ENCODE results near the gene CADM2. TPM values are rescaled to one million over a fixed set of nuclear protein-coding genes. Genes with fewer than 3 reads are reported as not detected.

CADM2 gene
- total and polyA plus RNA-seq, 5 experiments from 2014 or later, result 0.12 to 0.96 (median 0.55) TPM; not detected in 2

DNA sequence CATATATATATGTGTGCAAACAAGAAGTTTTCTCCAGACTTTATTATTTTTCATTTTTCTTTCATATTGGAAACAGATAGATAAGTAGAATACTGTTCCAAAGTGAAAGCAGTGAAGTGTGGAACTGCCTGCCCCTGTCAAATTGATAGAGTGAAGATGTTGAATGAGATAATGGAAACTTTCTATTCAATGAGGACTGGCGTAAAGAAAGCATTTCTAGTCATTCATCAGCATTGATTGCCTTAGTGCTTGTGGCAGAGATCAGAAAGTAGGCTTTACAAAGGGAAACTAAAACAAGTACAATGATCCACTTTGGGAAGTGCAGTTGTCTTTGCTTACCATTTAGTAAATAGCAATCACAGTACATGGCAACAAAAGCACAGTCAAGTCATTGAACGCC, 300.0 kb downstream of the CADM2 start:
- Mint-ChIP-seq H3K9me3 (peaks cover 0 to 14% (median 6%) of the 10 kb centered on the region in 9 donors), H3K27ac (no peak overlapping the region), H3K36me3 (no peaks in the 10 kb centered on the region), H3K27me3 (no peaks in the 10 kb centered on the region), H3K4me3 (no peak overlapping the region), H3K4me1 (no peaks in the 10 kb centered on the region)
- DNase-seq (no peak), ATAC-seq (no peak)
- POLR2A ChIA-PET, result no interaction called here

DNA sequence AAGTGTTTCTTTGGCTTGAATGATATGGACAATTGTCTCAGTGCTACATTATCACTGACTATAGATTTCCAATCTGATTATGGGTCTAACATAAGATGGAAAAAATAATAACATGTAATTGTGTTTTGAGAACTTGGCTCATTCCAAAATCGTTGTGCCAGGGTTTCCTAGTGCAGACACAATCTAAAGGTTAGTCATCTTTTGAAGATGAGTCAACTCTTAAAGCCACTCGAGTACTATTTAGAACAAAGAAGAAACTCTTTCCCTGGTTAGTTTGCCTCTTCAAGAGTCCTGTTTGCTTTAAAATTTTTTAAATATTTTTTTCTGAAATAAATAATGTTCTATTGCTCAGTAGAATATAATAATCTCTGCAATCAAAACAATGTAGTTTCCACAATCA, 301.0 kb downstream of the CADM2 start:
- ATAC-seq (no peak), DNase-seq (no peak)
- POLR2A ChIA-PET, result no interaction called here
- Mint-ChIP-seq H3K9me3 (peaks cover 0 to 14% (median 6%) of the 10 kb centered on the region in 9 donors), H3K4me3 (no peak overlapping the region), H3K27me3 (no peaks in the 10 kb centered on the region), H3K4me1 (no peaks in the 10 kb centered on the region), H3K36me3 (no peaks in the 10 kb centered on the region), H3K27ac (no peak overlapping the region)

DNA sequence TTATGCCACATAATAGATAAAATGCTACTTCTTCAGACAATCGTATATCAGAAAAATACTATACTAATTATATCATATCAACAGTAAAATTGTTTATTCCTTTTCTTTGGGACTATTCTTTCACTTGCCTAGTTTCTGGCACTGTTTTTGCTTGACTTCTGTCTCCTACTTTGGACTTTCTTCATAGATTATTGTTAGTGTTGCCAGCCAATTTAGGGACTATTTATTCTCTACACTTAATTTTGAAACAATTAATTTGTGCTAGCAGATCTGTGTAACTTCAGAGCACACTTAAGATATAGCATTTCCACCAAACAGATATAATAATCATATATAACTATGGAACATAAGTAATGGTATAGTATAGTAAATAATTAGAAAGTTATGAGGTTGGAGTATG, 305.6 kb downstream of the CADM2 start:
- no peak overlapping the region for H3K27ac Mint-ChIP-seq
- no peak for ATAC-seq

GRCh38 chr3:85270488-85270887, 311.7 kb downstream of the CADM2 start:
- ATAC-seq (no peak), DNase-seq (no peak)
- H3K9me3 Mint-ChIP-seq, result peaks cover 0 to 9% (median 2%) of the 10 kb centered on the region in 9 donors
- no peak overlapping the region for H3K4me3 Mint-ChIP-seq
- no peak overlapping the region for H3K27ac Mint-ChIP-seq
- H3K36me3 Mint-ChIP-seq, result no peaks in the 10 kb centered on the region
- POLR2A ChIA-PET, result no interaction called here
- H3K27me3 Mint-ChIP-seq, result no peaks in the 10 kb centered on the region
- H3K4me1 Mint-ChIP-seq, result no peaks in the 10 kb centered on the region

More for the DNA sequence above, 305.6 kb downstream of the CADM2 start:
- Mint-ChIP-seq H3K9me3 (peaks cover 0 to 9% (median 3%) of the 10 kb centered on the region in 9 donors), H3K4me3 (no peak overlapping the region), H3K36me3 (no peaks in the 10 kb centered on the region), H3K4me1 (no peaks in the 10 kb centered on the region), H3K27me3 (no peaks in the 10 kb centered on the region)
- POLR2A ChIA-PET, result no interaction called here
- no peak for DNase-seq

DNA sequence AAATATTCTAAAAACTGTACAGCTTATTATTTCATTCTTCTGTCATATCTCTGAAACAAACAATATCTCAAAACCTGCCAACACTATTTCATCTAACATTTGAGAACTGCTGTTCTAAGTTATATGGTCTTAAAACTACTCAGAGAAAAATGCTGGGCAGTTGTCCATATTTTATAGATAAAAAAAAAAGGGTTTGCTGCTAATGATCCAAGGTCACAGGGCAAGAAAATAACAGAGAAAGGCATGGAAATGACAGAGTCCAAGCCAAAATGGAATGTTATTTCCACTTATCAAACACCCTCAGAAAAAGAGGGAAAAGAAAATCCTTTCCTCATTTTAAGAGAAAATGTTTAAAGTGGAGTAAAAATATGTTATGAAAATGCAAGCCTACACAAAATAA, 313.1 kb downstream of the CADM2 start:
- no peaks in the 10 kb centered on the region for H3K27me3 Mint-ChIP-seq
- POLR2A ChIA-PET, result no interaction called here
- H3K4me3 Mint-ChIP-seq, result no peak overlapping the region
- H3K27ac Mint-ChIP-seq, result no peak overlapping the region
- no peak for ATAC-seq
- no peaks in the 10 kb centered on the region for H3K4me1 Mint-ChIP-seq
- peaks cover 0 to 7% (median 0%) of the 10 kb centered on the region in 9 donors for H3K9me3 Mint-ChIP-seq
- DNase-seq, result no peak
- H3K36me3 Mint-ChIP-seq, result no peaks in the 10 kb centered on the region

DNA sequence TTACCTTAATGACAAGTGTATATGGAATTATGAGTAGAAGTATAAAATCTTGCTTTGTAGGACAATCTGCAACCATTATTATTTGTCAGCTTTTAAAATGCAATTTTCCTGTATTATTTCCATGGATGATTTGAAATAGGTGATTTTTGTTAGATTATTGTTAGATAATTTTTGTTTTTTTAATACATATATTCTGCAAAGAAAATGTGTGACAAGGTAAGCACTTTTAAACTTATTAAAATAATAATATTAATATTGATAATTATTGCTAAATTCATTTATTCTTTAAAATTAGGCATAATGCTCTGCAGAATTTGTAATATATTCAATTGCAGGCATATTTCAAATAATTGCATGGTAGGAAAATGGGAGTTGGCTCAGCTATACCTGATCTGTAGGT, 329.5 kb downstream of the CADM2 start:
- H3K9me3 Mint-ChIP-seq, result peaks cover 0 to 22% (median 0%) of the 10 kb centered on the region in 9 donors
- ATAC-seq, result no peak
- H3K27ac Mint-ChIP-seq, result no peak overlapping the region
- no peak overlapping the region for H3K4me3 Mint-ChIP-seq
- no peaks in the 10 kb centered on the region for H3K4me1 Mint-ChIP-seq
- POLR2A ChIA-PET, result no interaction called here
- no peaks in the 10 kb centered on the region for H3K36me3 Mint-ChIP-seq
- no peaks in the 10 kb centered on the region for H3K27me3 Mint-ChIP-seq
- no peak for DNase-seq

GRCh38 chr3:85297291-85297690, 338.5 kb downstream of the CADM2 start:
- no peaks in the 10 kb centered on the region for H3K4me1 Mint-ChIP-seq
- H3K36me3 Mint-ChIP-seq, result no peaks in the 10 kb centered on the region
- POLR2A ChIA-PET, result no interaction called here
- no peak overlapping the region for H3K4me3 Mint-ChIP-seq
- DNase-seq (no peak), ATAC-seq (no peak)
- H3K27me3 Mint-ChIP-seq, result no peaks in the 10 kb centered on the region
- no peak overlapping the region for H3K27ac Mint-ChIP-seq
- H3K9me3 Mint-ChIP-seq, result peaks cover 0 to 16% (median 3%) of the 10 kb centered on the region in 9 donors

DNA sequence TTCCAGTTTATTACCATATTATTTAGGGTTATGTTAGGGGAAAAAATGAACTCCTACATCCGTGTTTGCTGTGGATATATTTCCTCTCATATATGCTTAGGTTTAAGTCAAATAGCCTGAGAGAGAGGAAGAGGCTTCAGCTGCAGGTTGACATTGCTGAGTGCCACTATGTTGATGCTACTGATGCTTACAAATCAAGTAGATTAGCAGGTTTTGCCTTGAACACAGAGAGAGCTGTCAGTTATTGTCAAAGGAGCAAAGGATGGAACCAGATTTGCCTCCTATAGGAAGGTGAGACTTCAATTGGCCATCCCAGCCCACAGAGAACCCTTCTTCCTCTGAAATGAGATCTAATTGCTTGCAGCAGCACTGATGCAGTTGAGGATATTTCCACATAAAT, 339.2 kb downstream of the CADM2 start:
- peaks cover 0 to 16% (median under 1%) of the 10 kb centered on the region in 9 donors for H3K9me3 Mint-ChIP-seq
- H3K36me3 Mint-ChIP-seq, result no peaks in the 10 kb centered on the region
- ATAC-seq, result no peak
- H3K27ac Mint-ChIP-seq, result no peak overlapping the region
- POLR2A ChIA-PET, result no interaction called here
- no peak for DNase-seq
- H3K27me3 Mint-ChIP-seq, result no peaks in the 10 kb centered on the region
- no peak overlapping the region for H3K4me3 Mint-ChIP-seq
- H3K4me1 Mint-ChIP-seq, result no peaks in the 10 kb centered on the region

- H3K27me3 Mint-ChIP-seq, result no peaks in the 10 kb centered on the region
- POLR2A ChIA-PET, result no interaction called here
- no peak overlapping the region for H3K4me3 Mint-ChIP-seq
- peaks cover 0 to 3% (median 0%) of the 10 kb centered on the region in 9 donors for H3K9me3 Mint-ChIP-seq
- ATAC-seq, result no peak
- H3K27ac Mint-ChIP-seq, result no peak overlapping the region
- no peaks in the 10 kb centered on the region for H3K36me3 Mint-ChIP-seq
- no peak for DNase-seq
- H3K4me1 Mint-ChIP-seq, result no peaks in the 10 kb centered on the region
Measured at GRCh38 chr3:85303156-85303555, 344.4 kb downstream of the CADM2 start.

DNA sequence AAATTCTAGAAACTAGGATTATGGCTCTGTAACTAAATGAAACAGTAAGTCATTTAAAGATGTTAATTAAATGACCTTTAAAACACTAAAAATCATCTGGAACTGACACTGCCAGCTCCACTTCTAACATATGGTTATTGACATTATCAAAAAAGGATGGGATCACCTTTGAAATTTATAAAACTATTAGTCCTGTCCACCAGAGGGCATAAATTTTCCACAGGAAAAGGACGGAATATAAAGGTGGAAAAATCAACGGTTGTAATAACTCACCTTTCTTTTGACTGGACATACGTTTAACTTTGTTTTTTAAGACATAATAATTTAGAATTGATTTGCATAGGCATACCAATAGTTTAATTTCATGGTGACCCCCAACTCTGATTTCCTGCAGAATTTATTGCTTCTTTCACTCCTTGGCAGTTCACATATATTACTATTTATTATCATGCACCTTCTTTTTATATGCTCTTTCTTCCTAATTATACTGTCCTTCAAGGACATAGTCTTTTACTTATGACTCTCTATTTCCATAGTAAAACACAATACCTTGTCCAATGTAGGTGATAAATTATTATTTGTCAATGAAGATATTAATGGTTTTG, 345.7 kb downstream of the CADM2 start:
- no peaks in the 10 kb centered on the region for H3K4me1 Mint-ChIP-seq
- no peak overlapping the region for H3K4me3 Mint-ChIP-seq
- no peaks in the 10 kb centered on the region for H3K27me3 Mint-ChIP-seq
- no peaks in the 10 kb centered on the region for H3K36me3 Mint-ChIP-seq
- DNase-seq (no peak), ATAC-seq (no peak)
- H3K27ac Mint-ChIP-seq, result no peak overlapping the region
- H3K9me3 Mint-ChIP-seq, result peaks cover 0 to 5% (median 0%) of the 10 kb centered on the region in 9 donors
- POLR2A ChIA-PET, result no interaction called here

DNA sequence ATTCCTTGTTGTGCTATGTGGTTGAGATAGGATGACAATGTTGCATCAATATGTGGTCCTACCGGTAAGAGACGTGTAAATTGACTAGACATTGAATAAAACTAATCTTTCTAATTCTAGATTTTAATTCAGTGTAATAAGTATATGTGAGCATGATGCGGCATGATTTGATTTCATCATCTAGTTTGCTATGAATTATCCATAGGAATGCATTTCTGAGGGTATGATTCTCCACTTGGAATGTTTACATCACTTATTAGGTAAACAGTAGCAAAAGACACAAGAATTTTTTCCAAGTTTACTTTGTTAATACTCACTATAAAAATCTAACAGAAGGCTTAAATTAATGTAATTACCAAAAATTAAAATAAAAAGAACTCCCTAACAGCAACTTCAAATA, 353.5 kb downstream of the CADM2 start:
- DNase-seq (no peak), ATAC-seq (no peak)
- Mint-ChIP-seq H3K27ac (no peak overlapping the region), H3K4me1 (no peaks in the 10 kb centered on the region), H3K9me3 (peaks cover 0 to 6% (median 0%) of the 10 kb centered on the region in 9 donors), H3K27me3 (no peaks in the 10 kb centered on the region), H3K4me3 (no peak overlapping the region), H3K36me3 (no peaks in the 10 kb centered on the region)
- POLR2A ChIA-PET, result no interaction called here

- DNase-seq, result no peak
- no peaks in the 10 kb centered on the region for H3K4me1 Mint-ChIP-seq
- H3K27me3 Mint-ChIP-seq, result no peaks in the 10 kb centered on the region
- H3K36me3 Mint-ChIP-seq, result no peaks in the 10 kb centered on the region
- peaks cover 0 to 7% (median 1%) of the 10 kb centered on the region in 9 donors for H3K9me3 Mint-ChIP-seq
- no peak overlapping the region for H3K4me3 Mint-ChIP-seq
- POLR2A ChIA-PET, result no interaction called here
- no peak for ATAC-seq
- no peak overlapping the region for H3K27ac Mint-ChIP-seq
Measured at GRCh38 chr3:85313380-85313779, 354.6 kb downstream of the CADM2 start.

DNA sequence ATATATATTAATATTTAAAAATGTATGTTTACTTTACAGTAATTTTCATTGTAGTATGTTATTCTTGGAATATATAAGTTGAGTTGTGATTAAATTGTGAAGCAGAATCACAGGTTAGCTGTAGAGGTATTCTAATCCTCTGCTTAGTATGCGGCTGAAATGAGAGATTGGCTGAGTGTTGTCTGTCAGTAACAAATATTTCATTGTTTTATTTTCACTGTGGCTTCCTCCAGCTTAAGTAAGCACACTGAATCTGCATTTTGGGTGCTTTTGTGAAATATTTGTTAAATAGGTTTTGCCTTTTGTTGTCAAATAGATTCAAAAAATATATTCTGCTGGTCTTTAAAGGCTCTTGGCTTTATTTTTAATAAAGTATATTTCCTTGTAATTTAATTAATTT, 357.5 kb downstream of the CADM2 start:
- Mint-ChIP-seq H3K27ac (no peak overlapping the region), H3K36me3 (no peaks in the 10 kb centered on the region), H3K4me1 (no peaks in the 10 kb centered on the region), H3K9me3 (peaks cover 0 to 7% (median 1%) of the 10 kb centered on the region in 9 donors), H3K4me3 (no peak overlapping the region), H3K27me3 (no peaks in the 10 kb centered on the region)
- DNase-seq (no peak), ATAC-seq (no peak)
- POLR2A ChIA-PET, result no interaction called here

DNA sequence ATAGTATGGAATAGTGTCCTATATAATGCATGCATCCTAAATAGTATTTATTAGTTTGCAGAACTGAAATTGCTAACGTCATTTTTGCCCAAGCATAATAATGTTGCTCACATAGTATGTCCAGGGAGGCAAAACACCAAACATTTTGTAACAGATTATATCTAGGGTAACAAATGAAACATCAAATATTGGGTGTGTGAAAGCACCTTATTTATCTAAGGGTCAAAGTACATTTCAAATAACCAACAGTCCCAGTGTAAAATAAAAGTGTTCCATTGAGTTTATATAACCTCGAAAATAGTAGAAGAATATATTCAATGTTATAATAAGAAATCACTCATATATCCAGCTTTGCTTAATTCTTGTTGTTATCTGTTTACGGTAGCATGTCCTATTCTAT, 363.1 kb downstream of the CADM2 start:
- Mint-ChIP-seq H3K27me3 (no peaks in the 10 kb centered on the region), H3K36me3 (no peaks in the 10 kb centered on the region), H3K4me3 (no peak overlapping the region), H3K4me1 (no peaks in the 10 kb centered on the region), H3K27ac (no peak overlapping the region), H3K9me3 (peaks cover 0 to 10% (median 2%) of the 10 kb centered on the region in 9 donors)
- DNase-seq (no peak), ATAC-seq (no peak)
- POLR2A ChIA-PET, result no interaction called here

Data from naive thymus-derived CD8-positive, alpha-beta T cell (primary cell).